ENCODE measurements around the gene HINT2.

DNA sequence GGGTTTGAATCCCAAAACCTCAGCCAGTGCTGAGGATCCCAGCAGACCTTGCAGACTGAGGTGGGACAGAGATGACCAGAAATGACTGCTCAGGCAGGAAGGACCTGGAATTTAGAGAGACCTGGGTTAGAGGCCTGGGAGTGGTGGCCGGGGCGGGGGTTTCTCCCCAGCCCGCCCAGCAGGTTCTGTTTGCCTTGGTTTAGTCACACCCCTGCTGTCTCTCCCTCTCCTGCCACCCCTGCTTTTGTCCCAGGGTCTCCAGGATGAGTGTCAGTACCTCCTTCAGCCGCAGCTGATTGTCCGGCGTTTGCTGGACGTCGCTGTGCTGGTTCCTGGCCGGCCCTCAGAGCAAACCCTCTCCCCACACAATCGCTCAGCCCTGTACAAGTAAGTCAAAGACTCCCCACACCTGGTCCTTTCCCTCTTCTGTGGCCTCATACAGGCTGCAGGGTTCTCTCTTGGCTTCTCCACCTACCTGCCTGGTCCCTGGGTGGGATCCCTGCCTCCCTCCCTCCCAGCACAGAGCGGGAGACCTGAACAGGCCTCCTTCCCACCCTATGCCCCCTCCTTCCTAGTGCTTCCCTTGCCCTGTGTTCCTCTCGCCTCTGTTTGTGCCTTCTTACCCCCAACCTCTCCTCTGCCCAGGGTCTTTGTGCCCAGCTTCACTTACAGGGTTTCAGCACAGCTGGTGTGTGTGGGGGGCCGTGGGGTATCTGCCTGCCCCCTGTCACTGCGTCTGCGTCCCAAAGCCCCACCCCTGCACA lies 26.2 kb upstream of the HINT2 start:
- no peak for TF ChIP-seq EZH2 (IDR thresholded peaks at IDR 0.05; ENCODE audit: insufficient read depth, poor library complexity, severe bottlenecking)
- TF ChIP-seq EZH2phosphoT487 (IDR thresholded peaks at IDR 0.05; ENCODE audit: insufficient read depth, low read depth), result no peak
